GM12892 (cell line): ENCODE results near the gene ROMO1.

ENCODE experiments used
- POLR2A ChIP-seq: IDR thresholded peaks from 2 replicates; pipeline ENCODE4 v1.6.1; 2011; ENCODE audit warnings: low read depth, low read length, control low read depth
- TAF1 ChIP-seq: IDR thresholded peaks from 2 replicates; pipeline ENCODE4 v1.6.1; 2011; ENCODE audit warnings: low read depth, mild to moderate bottlenecking, control low read depth, low read length, borderline replicate concordance

DNA sequence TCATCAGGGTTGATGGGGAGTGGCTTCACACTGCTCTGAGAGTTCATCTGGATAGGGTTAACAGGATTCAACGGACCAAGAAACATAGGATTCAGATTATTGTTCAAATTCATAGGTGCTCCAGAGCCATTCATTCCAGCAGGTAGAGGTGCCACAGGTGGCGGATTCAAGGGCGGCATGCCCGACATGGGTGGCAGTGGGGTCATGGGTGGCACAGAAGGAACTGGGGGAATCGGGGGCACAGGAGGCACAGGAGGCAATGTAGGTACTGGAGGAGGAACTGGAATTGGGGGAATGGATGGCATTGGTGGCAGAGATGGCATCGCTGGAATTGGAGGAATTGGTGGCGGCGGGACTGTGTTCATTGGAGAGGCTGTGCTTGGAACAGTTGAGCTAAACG is 44.8 kb upstream of the ROMO1 start:
- no peak for TF ChIP-seq TAF1
- TF ChIP-seq POLR2A: no peak
